Occipital lobe (tissue), 2 donors: Measurements from ENCODE around the gene C20orf144. TPM values are rescaled to one million over a fixed set of nuclear protein-coding genes. Genes with fewer than 3 reads are reported as not detected.

Experiments used
- DNase-seq: peaks from one replicate; lab custom pipeline; 2025; lab: John Stamatoyannopoulos, UW
- total RNA-seq: library from RNA; depleted of rRNA; stranded (reverse); fragments of >200 nt; gene quantifications from one replicate; pipeline ENCODE4 v1.2.3, GENCODE V29; 2014

C20orf144 gene
- total RNA-seq, 1 donor from 2014 or later = not detected

DNA sequence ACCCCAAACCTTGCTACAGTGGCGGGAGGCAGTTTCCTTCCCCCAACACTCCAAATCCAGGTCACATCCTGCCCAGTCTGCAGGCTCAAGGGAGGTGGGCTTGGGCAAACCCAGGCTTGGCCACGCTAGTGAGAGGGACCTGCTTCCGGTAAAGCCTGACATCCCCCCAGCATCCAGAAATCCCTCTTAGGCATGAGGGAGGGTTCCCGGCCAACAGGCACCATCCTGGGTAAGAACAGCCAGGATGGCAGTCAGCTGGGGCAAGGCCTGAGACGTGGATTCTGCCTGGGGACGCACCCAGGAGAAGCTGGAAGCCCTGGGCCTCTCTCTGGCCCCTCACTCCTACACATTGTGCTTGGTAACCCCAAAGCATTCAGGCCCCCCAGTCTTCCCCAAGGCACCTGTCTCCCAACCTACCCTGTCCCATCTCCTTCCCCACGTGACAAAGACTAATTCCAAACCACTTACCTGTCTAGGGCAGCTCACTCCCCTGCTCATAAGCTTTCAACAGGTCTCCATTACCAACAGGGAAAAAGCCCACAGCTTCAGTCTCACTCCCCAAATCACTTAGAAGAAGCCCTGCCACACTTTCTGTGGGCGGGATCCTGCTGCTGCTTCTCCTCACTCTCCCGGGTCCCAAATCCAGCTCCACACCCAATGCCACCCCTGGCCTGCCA, 2.1 kb downstream of the C20orf144 start:
- DNase-seq = no peak

DNA sequence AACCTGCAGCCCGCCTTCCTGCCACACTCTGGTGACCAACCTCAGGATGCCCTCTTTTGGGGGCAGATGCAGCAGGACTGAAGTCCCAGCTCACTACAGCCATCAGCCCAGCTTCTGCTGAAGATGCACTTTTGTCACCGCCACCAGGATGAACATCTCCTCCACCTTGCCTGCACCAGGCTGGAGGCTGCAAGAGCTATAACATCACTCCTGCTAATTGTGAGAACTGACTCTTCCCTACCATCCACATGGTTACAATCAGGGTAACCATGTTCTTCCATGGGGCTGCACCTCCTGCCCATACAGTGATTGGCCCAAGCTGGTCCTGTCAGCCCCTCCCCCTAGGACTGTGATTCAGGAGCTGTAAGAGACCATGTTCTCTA, 2.6 kb downstream of the C20orf144 start:
- DNase-seq = no peak

DNA sequence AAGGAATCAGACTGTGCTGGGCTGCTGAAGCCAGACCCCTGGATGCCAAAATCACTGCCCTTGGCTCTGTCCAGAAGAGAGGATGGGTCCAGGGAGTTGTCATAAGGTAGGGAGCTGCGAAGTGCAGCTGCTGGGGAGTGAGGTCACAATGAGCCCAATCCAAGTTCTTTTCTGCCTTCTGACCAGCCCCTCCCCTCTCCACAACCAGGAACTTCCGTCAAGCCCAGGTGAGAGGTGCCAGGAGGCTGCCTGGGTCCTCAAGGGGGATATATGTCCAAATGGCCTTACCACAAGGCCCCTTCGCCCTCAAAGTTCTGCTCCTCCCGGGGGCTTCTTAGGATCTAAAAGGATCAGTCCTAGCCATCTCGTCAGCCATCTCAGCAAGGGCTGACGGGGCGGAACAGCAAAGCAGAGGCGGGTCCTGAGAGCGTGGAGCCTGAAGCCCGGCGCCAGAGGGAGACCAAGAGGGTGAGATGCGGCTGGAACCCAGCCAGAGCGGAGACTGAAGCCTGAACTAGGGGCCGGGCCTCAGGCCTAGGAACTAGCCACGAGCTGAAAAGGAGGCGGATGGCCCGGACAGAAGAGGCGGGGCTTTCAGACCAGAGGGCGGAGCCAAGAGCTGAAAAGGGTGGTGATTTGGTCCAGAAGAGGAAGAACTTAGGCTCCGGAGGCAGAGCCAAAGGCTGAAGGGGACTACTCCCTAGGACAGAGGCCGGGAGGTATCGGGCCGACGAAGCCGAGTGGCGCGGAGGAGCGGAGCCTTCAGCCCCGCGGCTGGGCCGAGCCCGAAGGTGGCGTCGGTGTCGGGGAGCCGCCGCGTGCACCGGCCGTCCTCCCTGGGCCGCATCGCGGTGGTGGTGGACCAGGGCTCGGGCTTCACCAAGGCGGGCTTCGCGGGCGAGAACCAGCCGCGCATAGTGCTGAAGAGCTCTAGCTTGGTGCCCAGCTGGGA, 4.4 kb downstream of the C20orf144 start, which contains the start of gene ACTL10:
Gene ACTL10, plus strand, starts transcription at position 651 of the 952 bp plus-strand sequence. CDS start 555 bp downstream, outside the sequence.
- peak; percentile 85 for DNase-seq

DNA sequence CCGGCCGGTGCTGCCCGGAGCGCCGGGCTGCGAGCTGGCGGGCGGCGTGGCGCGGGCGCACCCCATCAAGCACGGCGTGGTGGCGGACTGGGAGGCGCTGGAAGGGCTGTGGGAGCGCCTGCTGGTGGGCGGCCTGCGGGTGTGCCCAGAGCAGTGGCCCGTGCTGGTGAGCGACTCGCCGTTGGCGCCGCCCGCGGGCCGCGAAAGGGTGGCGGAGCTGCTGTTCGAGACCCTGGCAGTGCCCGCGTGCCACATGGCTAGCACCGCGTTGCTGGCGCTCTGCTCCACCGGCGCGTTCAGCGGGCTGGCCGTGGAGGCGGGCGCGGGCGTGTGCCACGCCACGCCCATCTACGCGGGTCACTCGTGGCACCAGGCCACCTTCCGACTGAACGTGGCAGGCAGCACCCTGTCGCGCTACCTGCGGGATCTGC, 5.1 kb downstream of the C20orf144 start:
- DNase-seq = no peak

DNA sequence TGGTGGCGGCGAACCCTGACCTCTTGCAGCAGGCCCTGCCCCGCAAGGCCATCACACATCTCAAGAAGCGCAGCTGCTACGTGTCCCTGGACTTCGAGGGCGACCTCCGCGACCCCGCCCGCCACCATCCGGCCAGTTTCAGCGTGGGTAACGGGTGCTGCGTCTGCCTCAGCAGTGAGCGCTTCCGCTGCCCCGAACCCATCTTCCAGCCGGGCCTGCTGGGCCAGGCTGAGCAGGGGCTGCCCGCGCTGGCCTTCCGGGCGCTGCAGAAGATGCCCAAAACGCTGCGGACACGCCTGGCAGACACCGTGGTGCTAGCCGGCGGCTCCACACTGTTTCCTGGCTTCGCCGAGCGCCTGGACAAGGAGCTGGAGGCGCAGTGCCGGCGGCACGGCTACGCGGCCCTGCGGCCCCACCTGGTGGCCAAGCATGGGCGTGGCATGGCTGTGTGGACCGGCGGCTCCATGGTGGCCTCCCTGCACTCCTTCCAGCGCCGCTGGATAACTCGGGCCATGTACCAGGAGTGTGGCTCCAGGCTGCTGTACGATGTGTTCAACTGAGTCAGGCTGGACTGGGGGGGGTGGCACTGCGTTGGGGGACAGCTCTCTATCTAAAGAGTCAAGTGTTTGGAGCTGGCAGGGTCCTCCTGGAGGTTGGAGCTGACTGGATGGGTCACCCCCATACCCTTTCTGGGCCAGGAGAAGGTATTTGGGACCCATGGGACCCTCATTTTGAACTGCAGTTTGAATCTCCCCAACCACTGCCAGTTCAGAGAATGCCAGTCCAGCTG, 5.7 kb downstream of the C20orf144 start:
- DNase-seq = peak; percentile 57

DNA sequence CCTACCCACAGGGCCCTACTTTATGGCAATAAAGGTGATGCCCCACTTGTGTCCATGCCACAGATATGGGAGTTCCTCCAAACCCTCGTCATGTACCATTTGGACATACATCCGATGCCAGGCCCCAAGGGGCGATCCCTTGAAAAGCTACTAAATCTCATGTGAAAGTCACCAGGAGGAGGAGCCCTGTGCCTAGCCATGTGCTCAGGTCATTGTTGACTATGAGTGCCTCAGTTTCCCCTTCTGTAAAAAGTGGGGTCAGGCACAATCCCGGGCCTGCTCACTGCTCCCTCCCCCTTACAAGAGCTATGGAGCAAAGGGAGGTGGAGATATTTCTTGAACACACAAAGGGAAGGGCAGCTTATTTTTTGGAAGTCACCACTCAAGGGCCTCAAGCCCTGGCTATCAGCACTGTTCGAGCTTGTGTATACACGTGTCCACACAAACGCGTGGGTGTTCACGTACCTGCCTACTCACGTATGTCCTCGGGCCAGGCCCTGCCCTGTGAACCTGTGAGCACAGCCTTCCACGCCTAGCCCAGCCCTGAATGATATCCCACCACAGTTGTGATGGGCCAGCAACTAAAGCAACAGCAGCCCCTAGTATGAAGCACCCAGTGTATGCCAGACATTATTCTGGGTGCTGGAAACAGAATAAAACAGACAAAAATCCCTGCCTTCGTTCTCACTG, 6.5 kb downstream of the C20orf144 start:
- DNase-seq = no peak

DNA sequence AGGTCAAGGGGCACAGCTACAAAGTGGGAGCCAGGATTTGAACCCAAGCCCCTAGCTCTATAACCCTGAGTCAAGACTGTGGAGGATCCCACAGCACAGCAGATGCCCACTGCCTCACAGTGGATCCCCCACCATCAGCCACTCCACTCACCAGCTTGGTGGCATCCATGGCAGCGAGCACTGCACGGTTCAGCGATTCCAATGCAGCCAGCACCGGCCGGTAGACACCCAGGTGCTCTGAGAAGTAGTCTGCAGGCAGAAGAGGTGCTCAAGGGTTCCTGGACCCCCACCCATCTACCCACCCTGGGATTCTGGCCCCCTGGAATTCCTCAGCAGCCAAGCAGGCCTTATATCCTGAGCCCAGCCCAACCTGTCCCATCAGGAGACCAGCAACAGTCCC, 7.1 kb downstream of the C20orf144 start:
- DNase-seq = no peak

DNA sequence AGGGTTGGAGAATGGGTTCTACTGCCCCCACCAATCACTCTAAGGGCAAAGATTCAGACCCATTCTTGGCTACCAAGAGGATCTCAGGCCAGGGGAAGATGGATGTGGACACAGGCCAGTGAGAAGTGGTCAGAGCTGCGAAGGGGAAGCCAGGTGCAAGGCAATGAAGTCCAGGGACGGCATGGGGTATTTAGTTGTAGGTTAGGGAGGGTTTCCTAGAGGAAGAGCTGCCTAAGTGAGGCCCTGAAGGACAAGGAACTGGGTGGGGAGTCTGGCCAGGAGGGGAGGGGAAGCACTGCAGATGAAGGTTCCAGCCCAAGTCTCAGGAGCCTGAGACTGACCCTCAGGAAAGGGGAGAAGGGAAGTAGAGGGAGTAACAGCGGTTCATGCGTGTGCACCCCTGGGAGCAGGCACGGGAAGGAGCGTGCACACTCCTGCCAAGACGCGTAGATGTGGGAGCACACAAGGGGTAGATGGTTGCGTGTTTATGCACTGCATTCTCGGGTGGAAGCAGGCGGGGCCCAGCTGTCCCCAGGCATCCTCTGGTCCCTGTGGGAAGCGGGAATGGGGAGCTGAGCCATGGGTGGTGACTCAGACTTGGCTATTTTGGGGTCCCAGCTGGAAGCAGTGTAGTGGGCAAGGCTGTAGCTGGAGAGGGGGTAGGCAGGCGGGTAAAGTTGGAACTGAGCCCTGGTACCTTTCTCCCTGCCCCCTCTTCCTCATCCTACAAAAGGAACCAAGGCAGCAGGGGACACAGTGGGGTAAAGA, 7.9 kb downstream of the C20orf144 start:
- peak; percentile 83 for DNase-seq

DNA sequence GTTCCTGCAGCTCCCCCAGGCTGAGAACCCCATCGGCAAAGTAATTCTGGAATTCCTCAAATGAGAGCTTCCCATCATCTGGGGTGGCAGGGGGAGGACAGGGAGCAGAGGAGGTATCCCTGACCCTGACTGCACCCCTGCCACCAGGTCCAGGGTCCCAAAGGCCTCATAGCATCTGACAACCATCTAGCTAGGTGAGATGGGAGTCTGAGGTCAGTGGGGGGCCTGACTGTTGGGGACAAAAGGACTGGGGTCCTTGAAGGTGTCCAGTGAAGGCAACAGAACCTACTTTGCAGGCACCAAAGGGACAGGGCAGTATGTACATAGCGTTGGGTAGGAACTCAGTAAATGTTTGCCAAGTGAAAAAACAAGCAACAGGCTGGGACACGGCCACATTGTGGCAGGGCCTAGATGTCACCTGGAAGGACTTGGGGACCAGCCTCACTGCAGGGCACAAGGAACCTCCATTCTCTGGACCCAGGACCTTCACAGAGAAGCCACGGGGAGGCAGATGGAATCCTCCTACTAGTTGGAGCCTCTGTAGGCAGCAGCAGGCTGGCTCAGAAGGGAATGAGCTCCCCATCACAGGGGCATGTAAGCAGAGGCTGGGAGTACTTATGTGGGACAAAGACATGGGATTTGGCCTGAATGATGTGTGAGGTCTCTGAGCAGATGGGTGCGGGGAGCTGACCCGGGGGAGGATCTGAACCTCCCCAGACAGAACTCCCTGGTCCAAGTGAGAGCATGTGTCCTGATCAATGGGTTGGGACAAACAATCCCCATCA, 8.8 kb downstream of the C20orf144 start:
- DNase-seq = no peak

DNA sequence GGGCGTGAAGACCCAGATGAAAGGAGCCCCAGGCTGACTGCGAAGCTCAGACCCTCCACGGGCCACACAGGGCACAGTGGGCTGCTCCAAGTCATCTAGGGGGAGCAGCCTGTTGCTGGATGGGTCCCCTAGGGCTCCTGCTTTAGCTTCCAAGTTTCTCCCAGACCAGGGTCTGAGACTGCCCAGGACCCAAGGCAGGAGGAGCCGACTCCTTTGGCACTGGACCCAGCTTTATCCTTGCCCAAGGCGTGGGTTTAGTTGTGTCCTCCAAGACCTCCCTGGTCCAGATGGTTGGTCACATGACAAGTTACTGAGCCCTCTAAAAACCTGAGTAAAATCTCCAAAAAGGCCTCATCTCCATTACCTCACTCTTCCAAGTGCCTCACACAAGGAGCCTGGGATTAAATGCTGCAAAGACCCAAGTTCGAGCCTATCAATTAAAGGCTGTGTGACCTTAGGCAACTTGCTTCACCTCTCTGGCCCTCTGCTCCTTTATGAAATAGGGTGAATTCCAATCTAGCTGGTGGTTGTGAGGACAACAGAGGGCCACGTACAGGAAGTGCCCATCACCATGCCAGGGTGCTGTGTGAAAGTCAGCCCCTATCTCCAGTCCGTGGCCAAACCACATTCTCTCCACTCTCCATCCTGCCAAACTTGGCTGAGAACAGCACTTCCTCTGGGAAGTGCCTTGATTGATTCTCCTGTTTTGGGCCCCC, 9.6 kb downstream of the C20orf144 start:
- no peak for DNase-seq

DNA sequence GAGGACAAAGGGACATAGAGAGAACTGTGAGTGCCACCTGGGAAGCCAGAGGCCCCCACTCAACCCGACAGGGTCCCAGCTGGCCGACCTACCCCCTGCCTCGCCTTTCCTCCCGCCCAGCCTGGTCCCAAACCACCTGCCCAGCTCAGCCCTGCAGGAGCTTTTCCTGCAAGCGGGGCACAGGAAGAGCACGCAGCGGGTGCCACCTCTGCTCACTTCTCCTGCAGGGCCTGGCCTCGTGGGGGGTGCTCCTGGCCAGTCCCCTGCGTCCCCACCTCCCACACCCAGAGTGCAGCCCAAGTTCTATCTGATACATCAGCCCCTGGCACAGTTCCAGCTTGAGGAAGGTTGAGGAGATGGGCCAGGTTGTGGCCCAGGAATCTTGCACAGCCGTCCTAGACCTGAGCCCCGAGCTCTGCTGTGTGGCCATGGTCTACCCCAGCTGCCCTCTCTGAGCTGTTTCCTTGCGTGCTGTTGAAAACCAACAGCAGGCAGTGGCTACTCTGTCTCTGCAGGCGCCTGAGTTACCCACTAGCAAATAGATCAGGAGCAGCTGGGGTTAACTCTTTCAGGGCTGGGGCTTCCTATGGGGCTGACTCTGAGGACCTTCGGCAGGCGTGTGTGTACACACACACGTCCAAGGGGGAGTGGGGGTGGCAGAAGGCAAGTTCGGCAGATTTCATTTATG, 10.4 kb downstream of the C20orf144 start:
- no peak for DNase-seq

DNA sequence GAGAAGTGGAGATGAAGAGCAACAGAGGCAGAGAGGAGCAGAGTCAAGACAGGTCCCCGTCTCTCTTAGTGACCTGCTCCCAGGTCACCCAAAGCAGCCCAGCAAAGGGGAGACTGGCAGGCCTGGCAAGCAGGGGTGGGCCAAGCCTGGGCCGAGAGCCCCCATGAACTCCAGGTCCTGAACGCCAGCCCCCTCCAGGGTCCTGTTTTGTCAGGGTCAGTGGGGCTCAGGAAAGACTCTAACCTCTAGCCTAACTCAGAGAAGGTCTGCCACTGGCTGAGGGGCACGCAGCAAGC, 10.9 kb downstream of the C20orf144 start:
- DNase-seq = no peak

DNA sequence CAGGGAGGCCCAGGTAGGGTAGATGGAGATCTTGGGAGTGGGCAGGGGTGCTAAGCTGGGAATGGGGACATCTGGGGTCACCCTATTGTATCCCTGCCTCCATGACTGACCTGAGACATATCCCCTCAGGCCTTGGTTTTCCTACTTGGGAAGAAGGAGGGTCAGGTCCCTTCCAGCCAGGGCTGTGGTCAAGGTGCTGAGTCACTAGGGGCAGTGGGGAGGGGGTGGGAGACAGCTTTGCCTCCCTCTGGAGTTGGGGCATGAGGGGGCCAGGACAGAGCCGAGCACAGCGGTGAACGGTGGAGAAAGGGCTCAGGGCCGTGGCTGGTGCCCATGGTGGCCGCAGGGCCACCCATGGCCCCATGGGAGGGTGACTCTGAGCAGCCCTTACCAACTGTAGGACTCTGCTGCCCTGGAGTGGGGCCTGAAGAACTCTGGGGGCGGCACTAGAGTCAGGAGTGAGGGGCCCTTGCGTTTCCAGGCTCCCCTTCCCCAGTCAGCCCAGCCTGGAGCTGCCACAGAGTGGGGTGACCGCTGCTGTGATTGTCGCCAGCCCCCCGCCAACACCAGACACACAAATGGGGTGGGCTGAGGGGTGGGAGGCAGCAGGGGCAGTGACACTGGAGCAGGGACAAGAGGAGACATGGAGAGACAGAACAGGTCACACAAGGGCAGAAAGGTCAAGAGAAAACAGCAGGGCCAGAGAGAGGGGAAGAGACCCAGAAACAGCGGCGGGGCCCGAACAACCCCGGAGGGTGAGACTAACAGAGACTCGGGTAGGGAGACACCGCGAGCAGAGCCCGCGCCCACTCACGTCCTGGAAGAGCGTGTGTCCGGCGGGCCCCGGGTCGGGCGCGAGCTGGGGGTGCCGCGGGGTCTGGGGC, 11.5 kb downstream of the C20orf144 start:
- DNase-seq = no peak

DNA sequence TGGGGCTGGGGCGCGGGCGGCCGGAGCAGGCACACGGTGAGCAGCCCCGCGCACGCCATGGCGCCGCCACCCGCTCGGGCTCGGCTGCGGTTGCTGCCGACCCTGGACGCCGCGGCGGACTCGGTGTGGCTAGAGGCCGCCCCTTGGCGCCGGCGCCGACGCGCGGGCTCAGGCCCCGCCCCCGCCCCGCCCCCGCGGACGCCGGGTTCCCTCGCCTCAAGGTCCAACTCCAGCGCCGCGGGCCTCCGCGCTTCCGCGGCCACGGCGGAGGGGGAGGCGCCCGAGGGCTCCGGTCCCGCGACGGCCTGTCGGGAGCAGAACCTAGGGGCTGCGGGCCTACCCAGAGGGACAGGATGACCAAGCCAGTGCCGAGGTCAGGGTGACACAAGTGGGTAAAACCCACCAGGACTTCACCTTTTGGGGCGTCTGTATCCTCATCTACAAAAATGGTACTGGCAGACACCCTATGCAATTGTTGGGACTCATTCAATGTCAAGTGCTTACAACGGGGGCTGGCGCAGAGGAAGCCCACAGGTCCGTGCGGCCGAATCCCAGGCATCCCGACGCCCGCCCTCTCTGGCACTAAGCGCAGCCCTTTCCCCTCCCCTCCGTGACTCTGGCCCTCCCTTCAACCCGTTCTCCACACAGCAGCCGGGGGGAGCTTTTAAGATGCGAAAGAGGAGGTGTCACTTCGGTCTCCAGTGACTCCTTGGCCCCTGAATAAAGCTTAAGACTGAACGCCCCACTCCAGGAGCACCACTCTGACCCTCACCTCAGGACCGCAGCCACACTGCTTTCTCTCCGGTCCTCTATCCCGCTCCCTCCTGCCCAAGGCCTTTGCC, 12.4 kb downstream of the C20orf144 start, which contains the start of gene NECAB3:
Gene NECAB3, minus strand, starts transcription at position 135 of the 842 bp plus-strand sequence. Its CDS starts 76 bp downstream, at position 59.
- peak; percentile 43 for DNase-seq

DNA sequence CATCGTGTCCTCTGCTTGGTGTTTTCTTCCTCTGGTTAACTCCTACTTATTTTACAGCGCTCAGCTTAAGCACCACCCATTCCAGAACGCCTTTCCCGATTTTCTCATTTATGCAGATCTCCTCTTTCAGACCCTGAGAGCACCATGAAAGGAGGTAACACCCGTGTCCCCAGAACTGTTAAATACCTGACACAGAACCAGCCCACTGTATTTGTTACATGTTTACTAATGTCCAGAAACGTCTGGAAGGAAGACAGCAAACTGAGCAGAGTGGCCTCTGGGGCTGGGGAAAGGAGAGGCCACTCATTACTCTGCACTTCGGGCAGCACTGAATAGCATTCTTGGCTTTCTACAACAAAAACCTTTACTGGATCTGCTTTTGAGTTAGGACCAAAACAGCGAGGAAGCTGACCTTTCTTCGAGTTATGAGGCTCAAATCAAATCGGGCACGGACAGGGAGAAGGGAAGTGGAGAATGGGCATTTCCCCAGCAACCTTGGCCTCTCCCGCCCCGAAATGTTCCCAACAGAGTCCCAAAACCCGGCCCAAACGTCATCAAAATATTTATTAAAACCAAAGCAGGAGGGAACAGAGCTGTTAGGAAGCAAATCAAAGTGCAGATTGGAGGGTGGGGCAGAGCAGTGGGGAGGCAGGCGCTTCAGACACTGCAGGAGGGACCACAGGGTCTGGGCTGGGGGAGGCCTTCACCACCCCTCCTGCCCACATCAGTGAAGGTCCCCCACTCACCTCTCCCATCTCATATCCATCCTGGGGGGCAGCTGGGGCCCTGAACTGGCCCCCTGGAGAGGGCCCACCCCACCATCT, 13.2 kb downstream of the C20orf144 start:
- no peak for DNase-seq
